GM21619 (cell line): ENCODE measurements around the gene SLC36A1.
"Not testable (repeated sequence)": the region's sequence is repeated elsewhere in the genome, so short reads cannot be mapped to it uniquely, and the experiment has no call there.

ENCODE experiments used
- ATAC-seq: cut with Tn5 transposase; IDR thresholded peaks from one replicate; pipeline ENCODE4 v1.9.1; 2021; ENCODE audit not compliant: unreplicated experiment

SLC36A1 gene

GRCh38 chr5:151483176-151483575 lies 35.8 kb downstream of the SLC36A1 start:
- ATAC-seq: no peak

- no peak for ATAC-seq
Observed at GRCh38 chr5:151483647-151484046, 36.2 kb downstream of the SLC36A1 start.

- ATAC-seq: no peak
Observed at GRCh38 chr5:151487544-151487943, 40.1 kb downstream of the SLC36A1 start.

- no peak for ATAC-seq
Observed at GRCh38 chr5:151490627-151491026, 43.2 kb downstream of the SLC36A1 start.

GRCh38 chr5:151491062-151491461 lies 43.7 kb downstream of the SLC36A1 start:
- no peak for ATAC-seq

GRCh38 chr5:151492729-151493128 lies 45.3 kb downstream of the SLC36A1 start:
- ATAC-seq: no peak

DNA sequence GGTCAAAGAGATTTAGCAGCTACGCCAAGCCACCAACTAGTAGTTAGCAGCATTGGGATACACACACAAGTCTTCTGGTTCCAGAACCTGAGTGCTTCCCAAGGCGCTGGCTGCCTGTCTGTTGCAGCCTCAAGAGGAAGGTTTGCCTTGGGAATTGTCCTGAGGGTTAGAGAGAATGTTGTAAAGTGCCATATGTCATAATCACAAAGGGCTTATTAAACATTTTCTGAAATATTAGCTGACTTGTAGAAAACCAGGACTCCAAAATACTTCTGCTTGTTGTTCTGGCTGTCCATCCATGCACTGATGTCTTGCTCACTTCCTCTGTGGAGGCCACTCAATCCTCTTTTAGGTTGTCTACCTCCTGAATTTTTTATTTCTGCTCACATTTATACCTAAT lies 46.3 kb downstream of the SLC36A1 start:
- ATAC-seq: no peak

DNA sequence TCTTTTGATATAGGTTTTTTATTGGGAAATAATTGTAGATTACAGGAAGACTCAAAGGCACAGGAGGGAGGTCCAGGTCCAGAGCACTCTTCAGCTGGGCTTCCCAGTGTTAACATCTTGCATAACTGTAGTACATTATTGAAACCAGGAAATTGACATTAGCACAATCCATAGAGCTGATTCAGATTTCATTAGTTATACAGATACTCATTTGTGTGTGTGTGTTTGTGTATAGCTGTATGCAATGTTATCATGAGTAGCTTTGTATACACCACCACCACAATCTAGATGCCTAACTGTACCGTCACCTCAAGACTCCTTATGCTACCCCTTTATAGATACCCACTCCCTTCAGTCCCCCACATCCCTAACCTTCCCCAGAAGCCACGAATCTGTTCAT lies 47.9 kb downstream of the SLC36A1 start:
- ATAC-seq: no peak

DNA sequence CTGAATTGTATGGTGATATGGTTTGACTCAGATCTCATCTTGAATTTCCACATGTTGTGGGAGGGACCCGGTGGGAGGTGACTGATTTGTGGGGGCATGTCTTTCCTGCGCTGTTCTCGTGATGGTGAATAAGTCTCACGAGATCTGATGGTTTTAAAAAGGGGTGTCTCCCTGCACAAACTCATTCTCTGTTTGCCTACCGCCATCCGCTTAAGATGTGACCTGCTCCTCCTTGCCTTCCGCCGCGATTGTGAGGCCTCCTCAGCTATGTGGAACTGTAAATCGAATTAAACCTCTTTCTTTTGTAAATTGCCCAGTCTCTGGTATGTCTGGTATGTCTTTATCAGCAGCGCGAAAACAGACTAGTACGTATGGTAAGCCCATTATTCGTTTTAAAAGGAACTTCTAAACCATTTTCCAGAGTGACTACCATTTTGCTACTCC lies 48.7 kb downstream of the SLC36A1 start:
- ATAC-seq: no peak

DNA sequence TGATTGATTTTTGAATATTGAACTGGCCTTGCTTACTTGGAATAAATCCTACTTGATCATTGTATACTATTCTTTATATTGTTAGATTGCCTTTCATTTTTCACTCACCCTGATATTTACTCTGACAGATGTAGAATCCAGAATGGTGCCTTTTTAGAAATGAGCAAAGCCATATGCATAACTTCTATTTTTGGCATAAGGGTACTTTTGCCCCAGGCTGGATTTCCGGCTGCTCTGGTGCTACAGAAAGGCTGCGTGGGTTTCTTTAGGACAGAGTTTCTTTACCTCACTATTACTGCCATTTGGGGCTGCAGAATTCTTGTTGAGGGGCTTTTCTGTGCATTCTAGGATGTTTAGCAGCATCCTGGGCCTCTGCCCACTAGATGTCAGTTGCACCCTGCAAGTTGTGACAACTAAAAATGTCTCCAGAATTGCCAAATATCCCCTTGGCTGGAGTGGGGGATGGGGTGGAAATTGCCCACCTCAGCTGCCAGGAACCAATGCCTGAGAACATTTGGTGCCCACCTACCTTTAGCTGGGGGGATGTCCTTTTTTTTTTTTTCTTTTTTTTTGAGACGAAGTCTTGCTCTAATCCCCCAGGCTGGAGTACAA lies 50.1 kb downstream of the SLC36A1 start:
- ATAC-seq: no peak

GRCh38 chr5:151498395-151499155 lies 51.2 kb downstream of the SLC36A1 start:
- no peak for ATAC-seq

- ATAC-seq: no peak
Observed at GRCh38 chr5:151499501-151500035, 52.2 kb downstream of the SLC36A1 start.

DNA sequence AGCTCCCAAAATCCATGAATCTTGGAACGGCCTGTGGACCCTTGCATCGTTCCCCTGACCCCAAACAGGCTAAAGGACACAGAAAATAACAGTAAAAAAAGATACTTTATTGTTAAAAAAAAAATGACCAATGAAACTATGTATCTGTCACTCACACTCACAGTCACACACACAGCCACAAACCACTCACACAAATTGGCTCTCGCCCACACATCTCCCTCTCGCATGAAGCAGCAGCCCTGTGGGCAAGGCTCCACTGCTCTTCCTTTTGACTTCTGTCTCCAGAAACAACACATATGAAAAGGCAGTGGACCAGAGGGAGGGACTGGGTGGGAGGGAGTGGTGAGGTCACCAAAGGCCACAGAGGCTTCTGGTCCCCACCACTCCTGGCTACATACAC lies 56.6 kb downstream of the SLC36A1 start:
- ATAC-seq: no peak

- ATAC-seq: not testable (repeated sequence)
Observed at GRCh38 chr5:151508308-151508707, 60.9 kb downstream of the SLC36A1 start.

GRCh38 chr5:151509231-151509630 lies 61.8 kb downstream of the SLC36A1 start:
- no peak for ATAC-seq

GRCh38 chr5:151509836-151510235 lies 62.4 kb downstream of the SLC36A1 start:
- no peak for ATAC-seq

DNA sequence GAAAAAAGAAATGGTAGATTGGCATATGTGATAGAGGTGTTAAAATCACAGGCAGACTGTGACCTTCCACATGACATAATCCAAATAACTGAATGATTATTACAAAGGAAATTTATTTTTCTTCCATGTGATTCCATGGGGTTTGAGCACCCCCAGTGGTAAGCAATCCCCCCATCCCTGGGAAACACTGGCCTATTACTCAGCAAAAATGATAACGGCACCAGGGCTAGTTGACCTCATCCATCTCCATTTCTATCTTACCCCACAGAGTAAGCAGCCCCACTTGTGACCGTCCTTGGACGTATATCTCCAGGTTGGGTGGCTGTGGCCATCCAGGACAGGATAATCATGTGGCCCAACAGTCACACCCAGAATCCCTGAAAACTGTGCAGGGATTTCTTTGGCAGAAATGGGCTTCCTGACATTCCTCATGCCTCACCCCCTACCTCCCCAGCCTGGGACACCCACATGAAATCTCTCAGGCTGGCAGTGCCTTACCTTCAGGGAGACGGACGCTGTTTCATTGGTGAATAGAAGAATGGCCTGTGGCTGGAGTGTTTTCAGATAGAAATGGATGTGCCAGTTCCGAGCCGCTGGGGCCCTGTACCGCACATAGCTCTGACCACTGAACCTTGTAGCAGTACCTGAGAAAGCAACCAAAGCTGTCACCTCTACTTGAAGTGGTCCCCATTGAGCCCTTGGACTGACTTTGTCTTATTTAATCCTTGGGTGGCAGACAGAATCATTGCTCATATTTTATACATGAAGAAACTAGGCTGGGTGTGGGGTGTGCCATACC lies 69.9 kb downstream of the SLC36A1 start:
- no peak for ATAC-seq

DNA sequence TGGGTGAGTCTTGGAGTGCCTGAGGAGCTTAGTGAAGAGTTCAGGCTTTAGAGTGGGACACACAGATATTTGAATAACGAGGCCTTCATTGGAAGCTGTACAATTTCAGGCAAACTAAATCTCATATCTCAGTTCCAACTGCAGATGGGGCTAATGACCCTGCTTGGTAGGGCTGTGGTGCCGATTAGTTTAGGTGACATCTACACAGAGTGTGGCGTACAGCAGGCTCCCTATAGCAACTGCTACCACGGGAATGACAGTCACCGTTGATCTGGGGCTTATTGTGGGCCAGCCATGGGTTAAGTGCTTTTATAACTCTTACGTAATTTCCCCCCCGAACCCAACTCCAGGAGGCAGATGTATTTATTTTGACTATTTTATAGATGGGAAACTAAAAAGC lies 72.9 kb downstream of the SLC36A1 start:
- ATAC-seq: no peak

DNA sequence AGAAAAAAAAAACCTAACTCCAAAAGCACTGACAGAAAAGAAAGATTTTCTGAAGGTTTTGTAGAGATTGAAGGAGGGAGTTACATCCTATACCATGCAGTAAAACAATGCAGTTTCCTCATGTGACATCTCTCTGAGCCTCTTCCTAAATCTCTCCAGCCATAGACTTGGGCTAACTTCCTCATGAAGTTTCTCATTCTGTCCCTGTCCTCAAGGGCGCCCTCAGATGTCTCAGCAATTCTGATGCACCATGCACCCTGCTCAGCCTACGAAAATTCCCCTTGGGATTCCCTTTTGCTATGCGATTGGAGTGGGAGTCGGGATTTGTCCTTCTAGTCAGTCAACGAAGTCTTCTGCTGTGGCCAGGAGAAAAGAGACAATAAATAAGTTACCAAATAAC lies 74.8 kb downstream of the SLC36A1 start:
- ATAC-seq: no peak

GRCh38 chr5:151523335-151523734 lies 75.9 kb downstream of the SLC36A1 start:
- peak; percentile 89 for ATAC-seq

GRCh38 chr5:151528153-151528552 lies 80.8 kb downstream of the SLC36A1 start:
- no peak for ATAC-seq

DNA sequence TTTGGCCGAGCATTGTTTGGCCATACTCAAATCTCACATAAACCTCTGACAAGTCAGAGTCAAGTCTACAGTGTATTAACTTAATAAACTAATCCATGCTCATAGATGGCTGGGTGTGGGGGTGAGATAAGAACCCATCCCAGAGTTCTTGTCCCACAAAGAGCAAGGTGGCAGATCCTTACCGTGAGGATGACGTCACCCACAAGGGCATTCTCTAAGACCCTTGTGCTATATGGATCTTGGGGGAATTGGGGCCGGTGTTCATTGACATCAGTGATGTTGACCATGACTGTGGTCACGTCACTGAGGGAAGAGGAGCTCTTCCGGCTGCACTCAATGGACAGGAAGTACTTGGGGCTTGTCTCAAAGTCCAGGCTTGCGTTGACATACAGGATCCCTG lies 81.6 kb downstream of the SLC36A1 start:
- no peak for ATAC-seq
